Neural crest cell (in vitro differentiated cells): ENCODE measurements around the gene COA5. TPM values are rescaled to one million over a fixed set of nuclear protein-coding genes. Genes with fewer than 3 reads are reported as not detected.

ENCODE experiments used
- DNase-seq: peaks from one replicate; pipeline ENCODE4 v3.0.0; 2021; ENCODE audit warnings: low read depth, mixed read lengths, low spot score
- H3K27ac Mint-ChIP-seq: one replicate; pipeline ENCODE4 v1.8.0; 2021; ENCODE audit warnings: mild to moderate bottlenecking, mixed read lengths; ENCODE audit not compliant: unreplicated experiment
- H3K27me3 Mint-ChIP-seq: 2 replicates; pipeline ENCODE4 v1.8.0; 2021; ENCODE audit warnings: low read depth, mild to moderate bottlenecking, mixed read lengths
- H3K36me3 Mint-ChIP-seq: 2 replicates; pipeline ENCODE4 v1.8.0; 2021; ENCODE audit warnings: low read depth, mild to moderate bottlenecking, mixed read lengths
- H3K4me1 Mint-ChIP-seq: 2 replicates; pipeline ENCODE4 v1.8.0; 2021; ENCODE audit warnings: mixed read lengths
- H3K4me3 Mint-ChIP-seq: one replicate; pipeline ENCODE4 v1.8.0; 2021; ENCODE audit warnings: mild to moderate bottlenecking, mixed read lengths
- H3K9me3 Mint-ChIP-seq: 2 replicates; pipeline ENCODE4 v1.8.0; 2021; ENCODE audit warnings: mixed read lengths
- total RNA-seq: library from RNA; stranded (reverse); gene quantifications from 2 replicates; pipeline ENCODE4 v1.2.1, GENCODE V29; 2021
- TF ChIP-seq, protein P1 (sequence below): fragments of 200-600 bp; sonication (generic); conservative IDR thresholded peaks from 2 replicates; pipeline ENCODE4 v1.5.0; 2021; ENCODE audit warnings: antibody characterized with exemption, mild to moderate bottlenecking

COA5 gene
- total RNA-seq, 1 donor from 2014 or later = 33.7 TPM

DNA sequence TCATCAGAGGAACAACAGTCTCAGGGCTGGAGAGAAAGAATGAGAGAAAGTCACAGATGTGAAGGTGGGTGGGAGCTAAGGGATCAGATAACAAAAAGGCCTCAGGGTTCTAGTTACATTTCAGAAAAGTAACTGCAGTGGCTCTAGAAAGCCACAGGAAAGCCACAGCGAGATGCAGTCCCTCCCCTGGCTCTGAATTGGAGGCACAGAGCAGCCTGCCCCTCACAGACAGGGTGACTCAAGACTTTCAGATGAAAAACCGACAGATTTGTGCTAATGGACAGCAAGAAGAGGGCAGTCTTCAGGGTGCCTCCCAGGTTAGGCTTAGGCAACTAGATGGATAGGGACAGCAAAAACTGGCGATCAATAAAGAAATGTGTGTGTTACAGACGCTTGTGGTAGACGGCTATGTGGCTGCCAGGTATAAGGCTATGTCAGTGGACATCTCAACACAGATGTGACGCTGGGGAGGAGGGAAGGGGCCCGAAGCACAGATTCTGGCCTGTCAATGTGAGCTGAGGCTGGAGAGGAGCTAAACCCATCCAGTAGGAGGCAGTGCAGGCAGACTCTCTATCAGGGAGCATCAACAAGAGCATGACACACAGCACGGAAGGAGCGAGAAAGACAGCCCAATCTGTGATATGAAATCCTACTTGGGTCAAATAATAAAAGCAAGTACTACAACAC is 26.2 kb upstream of the COA5 start:
- TF ChIP-seq, protein P1, sequence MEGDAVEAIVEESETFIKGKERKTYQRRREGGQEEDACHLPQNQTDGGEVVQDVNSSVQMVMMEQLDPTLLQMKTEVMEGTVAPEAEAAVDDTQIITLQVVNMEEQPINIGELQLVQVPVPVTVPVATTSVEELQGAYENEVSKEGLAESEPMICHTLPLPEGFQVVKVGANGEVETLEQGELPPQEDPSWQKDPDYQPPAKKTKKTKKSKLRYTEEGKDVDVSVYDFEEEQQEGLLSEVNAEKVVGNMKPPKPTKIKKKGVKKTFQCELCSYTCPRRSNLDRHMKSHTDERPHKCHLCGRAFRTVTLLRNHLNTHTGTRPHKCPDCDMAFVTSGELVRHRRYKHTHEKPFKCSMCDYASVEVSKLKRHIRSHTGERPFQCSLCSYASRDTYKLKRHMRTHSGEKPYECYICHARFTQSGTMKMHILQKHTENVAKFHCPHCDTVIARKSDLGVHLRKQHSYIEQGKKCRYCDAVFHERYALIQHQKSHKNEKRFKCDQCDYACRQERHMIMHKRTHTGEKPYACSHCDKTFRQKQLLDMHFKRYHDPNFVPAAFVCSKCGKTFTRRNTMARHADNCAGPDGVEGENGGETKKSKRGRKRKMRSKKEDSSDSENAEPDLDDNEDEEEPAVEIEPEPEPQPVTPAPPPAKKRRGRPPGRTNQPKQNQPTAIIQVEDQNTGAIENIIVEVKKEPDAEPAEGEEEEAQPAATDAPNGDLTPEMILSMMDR = peak; percentile 53
- no peaks in the 10 kb centered on the region for H3K36me3 Mint-ChIP-seq

DNA sequence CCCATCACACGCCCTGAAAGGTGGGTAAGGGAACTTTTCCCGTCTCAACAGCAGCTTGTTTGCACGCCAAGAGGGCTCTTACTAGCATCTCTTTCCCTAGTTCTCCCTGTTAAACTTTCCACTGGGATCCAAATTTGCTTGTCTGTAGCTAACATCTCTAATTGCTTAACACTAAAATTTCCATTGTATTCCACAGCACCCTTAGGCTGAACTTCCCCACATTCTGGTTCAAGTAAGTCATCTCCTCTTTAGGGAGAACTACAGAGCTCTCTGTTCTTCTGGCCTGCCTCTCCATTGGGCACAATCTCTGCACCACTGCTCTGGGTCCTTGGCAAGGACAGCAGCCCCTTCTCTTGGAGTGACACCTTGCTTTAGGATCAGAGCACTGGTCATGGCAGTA is 24.0 kb upstream of the COA5 start:
- H3K4me3 Mint-ChIP-seq = no peak overlapping the region
- no peak overlapping the region for H3K27ac Mint-ChIP-seq
- H3K9me3 Mint-ChIP-seq = no peaks in the 10 kb centered on the region
- TF ChIP-seq, protein P1 = no peak
- no peaks in the 10 kb centered on the region for H3K4me1 Mint-ChIP-seq
- H3K27me3 Mint-ChIP-seq = no peaks in the 10 kb centered on the region
- H3K36me3 Mint-ChIP-seq = no peaks in the 10 kb centered on the region
- no peak for DNase-seq

More for the DNA sequence above, 26.2 kb upstream of the COA5 start:
- Mint-ChIP-seq H3K27ac (peak overlapping the region; percentile 53), H3K27me3 (no peaks in the 10 kb centered on the region), H3K4me3 (no peak overlapping the region), H3K4me1 (no peaks in the 10 kb centered on the region), H3K9me3 (no peaks in the 10 kb centered on the region)
- no peak for DNase-seq

DNA sequence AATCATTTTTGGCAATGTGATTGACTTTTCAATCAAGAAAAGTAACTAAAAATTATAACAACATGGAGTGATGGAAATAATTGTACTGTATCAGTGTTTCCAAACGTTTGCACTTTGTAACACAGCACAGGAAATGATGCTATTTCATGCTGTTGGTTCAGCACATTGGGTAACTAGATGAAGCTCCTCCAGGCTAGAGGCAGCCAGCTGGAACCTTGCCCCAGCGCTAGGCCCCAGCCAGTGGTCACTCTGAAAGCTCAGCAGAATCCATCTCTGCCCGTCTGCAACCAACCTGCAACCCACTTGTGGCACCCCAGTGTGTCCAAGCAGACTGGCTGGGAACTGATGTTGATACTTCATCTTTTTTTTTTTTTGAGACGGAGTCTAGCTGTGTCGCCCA is 15.3 kb upstream of the COA5 start:
- Mint-ChIP-seq H3K4me1 (no peaks in the 10 kb centered on the region), H3K36me3 (no peaks in the 10 kb centered on the region), H3K9me3 (no peaks in the 10 kb centered on the region), H3K4me3 (no peak overlapping the region), H3K27ac (no peak overlapping the region), H3K27me3 (no peaks in the 10 kb centered on the region)
- DNase-seq = no peak
- TF ChIP-seq, protein P1 = no peak

DNA sequence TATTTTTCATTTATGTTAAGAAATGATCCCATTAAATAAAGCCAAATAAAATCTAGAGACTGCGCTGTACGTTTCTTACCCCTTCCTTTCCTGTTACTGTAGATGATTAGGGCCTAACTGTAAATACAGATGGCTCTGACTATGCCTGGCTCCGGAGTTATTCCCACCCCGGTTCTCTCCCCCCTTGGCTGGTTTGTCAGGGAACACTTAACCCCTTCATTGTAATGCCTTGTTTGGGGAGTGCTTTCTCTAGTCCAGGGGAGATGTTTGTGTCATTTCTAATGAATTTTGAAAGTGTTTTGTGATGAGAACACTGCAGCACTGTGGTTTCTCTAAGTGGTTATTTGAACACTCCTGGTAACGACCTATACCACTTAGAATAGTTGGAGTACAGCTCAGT is 8.8 kb upstream of the COA5 start:
- Mint-ChIP-seq H3K27ac (no peak overlapping the region), H3K4me1 (no peaks in the 10 kb centered on the region), H3K27me3 (no peaks in the 10 kb centered on the region), H3K4me3 (no peak overlapping the region), H3K9me3 (no peaks in the 10 kb centered on the region), H3K36me3 (peaks cover 22% of the 10 kb centered on the region)
- TF ChIP-seq, protein P1 = no peak
- DNase-seq = no peak

DNA sequence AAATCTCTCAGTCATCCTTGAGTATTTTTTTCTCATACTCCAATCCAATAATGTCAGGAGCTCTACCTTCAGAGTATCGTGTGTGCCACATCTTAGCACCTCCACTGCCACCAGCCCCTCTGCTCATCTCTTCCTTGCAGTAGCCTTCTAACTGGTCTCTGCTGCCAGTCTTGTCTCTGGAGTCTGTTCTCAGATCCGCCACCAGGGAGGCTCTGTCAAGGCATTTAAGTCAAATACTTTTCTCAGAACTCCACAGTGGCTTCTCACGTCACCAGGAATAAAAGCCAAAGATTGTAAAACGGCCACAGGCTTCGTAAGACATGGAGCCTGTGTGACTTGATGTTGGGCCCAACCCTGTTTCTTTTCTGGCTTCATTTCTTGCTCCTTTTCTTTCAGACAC is 7.2 kb upstream of the COA5 start:
- no peaks in the 10 kb centered on the region for H3K9me3 Mint-ChIP-seq
- H3K27me3 Mint-ChIP-seq = no peaks in the 10 kb centered on the region
- DNase-seq = no peak
- H3K27ac Mint-ChIP-seq = no peak overlapping the region
- peaks cover 10% of the 10 kb centered on the region for H3K4me1 Mint-ChIP-seq
- H3K36me3 Mint-ChIP-seq = peaks cover 22% of the 10 kb centered on the region
- TF ChIP-seq, protein P1 = peak; percentile 29
- H3K4me3 Mint-ChIP-seq = peak overlapping the region; percentile 7
